Measurements from ENCODE around the gene RGMA.

The RGMA gene

DNA sequence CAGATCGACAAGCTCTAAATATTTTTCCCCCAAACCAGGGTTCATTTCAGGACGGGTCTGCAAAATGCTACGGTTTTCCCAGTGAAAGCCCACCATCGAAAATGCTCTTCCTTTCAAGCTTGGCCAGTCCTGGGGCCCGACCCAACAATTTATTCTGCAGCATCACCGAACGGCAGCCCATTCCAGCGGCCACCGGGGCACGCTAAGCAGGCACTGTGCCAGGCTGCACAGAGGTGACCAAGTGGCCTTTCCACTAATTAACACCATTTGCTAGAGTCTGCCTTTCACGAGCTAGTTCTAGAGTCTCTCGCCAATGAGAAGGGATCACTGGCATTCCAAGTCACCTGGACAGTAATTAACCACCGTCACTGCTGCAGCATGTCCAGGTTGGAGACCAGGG is 14.4 kb downstream of the RGMA start:
- H3K4me2 ChIP-seq (ENCODE audit: low read length), result no peak overlapping the region
- no peaks in the 10 kb centered on the region for H3K4me1 ChIP-seq
- H2AFZ ChIP-seq, result no peak overlapping the region
- no peaks in the 10 kb centered on the region for H3K79me2 ChIP-seq
- no peaks in the 10 kb centered on the region for H3K9me3 ChIP-seq (ENCODE audit: control insufficient read depth, low read length)
- no peak overlapping the region for H3K4me3 ChIP-seq (ENCODE audit: low read depth, low read length)
- no peaks in the 10 kb centered on the region for H3K27me3 ChIP-seq (ENCODE audit: control insufficient read depth, insufficient read depth, low read length)
- no peaks in the 10 kb centered on the region for H3K36me3 ChIP-seq (ENCODE audit: control insufficient read depth, insufficient read depth, low read length)
- H3K27ac ChIP-seq, result no peak overlapping the region
- no peak overlapping the region for H3K9ac ChIP-seq
- no peak for TF ChIP-seq CTCF (IDR thresholded peaks at IDR 0.05)

- H2AFZ ChIP-seq, result peak overlapping the region; percentile 56
- no peaks in the 10 kb centered on the region for H3K4me1 ChIP-seq
- TF ChIP-seq CTCF (IDR thresholded peaks at IDR 0.05), result no peak
- no peaks in the 10 kb centered on the region for H3K9me3 ChIP-seq (ENCODE audit: control insufficient read depth, low read length)
- no peaks in the 10 kb centered on the region for H3K79me2 ChIP-seq
- no peaks in the 10 kb centered on the region for H3K36me3 ChIP-seq (ENCODE audit: control insufficient read depth, insufficient read depth, low read length)
- H3K27ac ChIP-seq, result no peak overlapping the region
- no peak overlapping the region for H3K9ac ChIP-seq
- no peak overlapping the region for H3K4me3 ChIP-seq (ENCODE audit: low read depth, low read length)
- peak overlapping the region; percentile 77 for H3K4me2 ChIP-seq (ENCODE audit: low read length)
- H3K27me3 ChIP-seq (ENCODE audit: control insufficient read depth, insufficient read depth, low read length), result no peaks in the 10 kb centered on the region
Observed at GRCh38 chr15:93073465-93073952, 15.5 kb downstream of the RGMA start.

DNA sequence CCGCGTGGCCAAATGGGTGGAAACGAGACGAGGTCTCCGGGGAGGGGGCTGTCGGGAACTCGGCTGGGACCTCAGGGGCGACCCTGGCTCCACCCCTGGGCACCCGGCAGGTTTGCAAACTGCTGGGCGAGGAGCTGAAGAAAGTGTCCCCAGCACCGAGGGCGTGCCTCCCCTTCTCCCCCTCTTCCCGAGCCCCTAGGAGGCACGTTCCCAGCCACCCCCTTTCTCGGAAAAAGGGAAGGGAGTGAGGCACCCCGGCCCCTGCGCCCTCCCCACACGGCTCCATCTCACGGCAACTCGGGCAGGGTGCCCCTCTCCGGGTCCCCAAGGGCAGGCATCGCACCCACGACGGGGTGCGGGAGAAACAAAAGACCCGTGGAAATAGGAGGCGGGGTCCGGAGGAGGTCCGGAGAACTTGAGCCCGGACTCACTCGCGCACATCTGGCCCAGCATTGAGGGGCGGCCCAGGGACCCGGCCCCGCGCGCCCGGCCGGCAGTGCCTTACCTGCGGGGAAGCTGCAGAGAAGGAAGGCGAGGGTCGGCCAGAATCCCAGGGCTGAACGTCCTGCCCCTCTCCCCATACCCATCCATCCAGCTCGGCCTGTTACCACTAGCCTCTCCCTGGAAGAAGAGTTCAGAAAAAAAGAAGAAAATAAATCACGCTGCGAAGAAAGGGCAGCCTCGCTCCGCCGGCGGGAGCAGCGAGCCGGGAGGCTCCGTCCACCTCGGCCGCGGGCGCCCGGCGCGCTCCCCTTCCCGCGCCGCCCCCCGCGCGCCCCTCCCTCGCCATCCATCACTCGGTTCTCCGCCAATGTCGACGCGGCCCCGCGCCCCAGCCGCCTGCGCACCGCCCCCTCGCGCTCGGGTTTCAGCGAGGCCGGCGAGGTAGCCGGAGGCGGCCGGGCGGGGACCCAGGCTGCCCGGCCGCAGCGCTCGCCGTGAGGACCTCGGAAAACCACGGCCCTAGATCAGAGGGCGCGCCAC is 16.3 kb downstream of the RGMA start:
- Histone ChIP-seq H3K4me1 (no peaks in the 10 kb centered on the region), H3K79me2 (no peaks in the 10 kb centered on the region), H3K4me3 (ENCODE audit: low read depth, low read length) (peak overlapping the region; percentile 49), H3K4me2 (ENCODE audit: low read length) (peak overlapping the region; percentile 77), H2AFZ (peak overlapping the region; percentile 56), H3K9ac (no peak overlapping the region), H3K27me3 (ENCODE audit: control insufficient read depth, insufficient read depth, low read length) (no peaks in the 10 kb centered on the region), H3K27ac (no peak overlapping the region), H3K36me3 (ENCODE audit: control insufficient read depth, insufficient read depth, low read length) (no peaks in the 10 kb centered on the region), H3K9me3 (ENCODE audit: control insufficient read depth, low read length) (no peaks in the 10 kb centered on the region)
- no peak for TF ChIP-seq CTCF (IDR thresholded peaks at IDR 0.05)

DNA sequence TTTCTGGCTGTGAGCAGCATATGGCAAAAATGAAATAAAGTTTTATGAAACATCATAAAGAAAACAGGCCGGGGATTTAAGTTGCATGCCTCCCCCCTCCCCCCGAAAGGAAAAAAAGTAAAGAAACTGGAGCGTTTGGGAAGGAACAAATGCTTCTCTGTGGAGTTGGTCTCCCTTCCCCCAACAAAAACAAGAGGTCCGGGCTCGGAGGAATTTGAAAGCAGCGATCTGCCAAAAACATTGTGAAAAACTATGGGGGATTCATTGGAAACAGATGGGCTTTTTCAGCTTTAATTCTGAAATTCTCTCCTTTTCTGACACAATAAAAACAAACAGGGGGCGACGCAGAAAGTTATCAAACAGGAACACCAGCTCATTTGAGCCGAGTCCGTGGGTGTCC is 17.0 kb downstream of the RGMA start:
- no peak overlapping the region for H3K27ac ChIP-seq
- TF ChIP-seq CTCF (IDR thresholded peaks at IDR 0.05), result no peak
- H3K36me3 ChIP-seq (ENCODE audit: control insufficient read depth, insufficient read depth, low read length), result no peaks in the 10 kb centered on the region
- no peaks in the 10 kb centered on the region for H3K27me3 ChIP-seq (ENCODE audit: control insufficient read depth, insufficient read depth, low read length)
- H3K79me2 ChIP-seq, result no peaks in the 10 kb centered on the region
- no peaks in the 10 kb centered on the region for H3K9me3 ChIP-seq (ENCODE audit: control insufficient read depth, low read length)
- H3K9ac ChIP-seq, result no peak overlapping the region
- H2AFZ ChIP-seq, result no peak overlapping the region
- H3K4me2 ChIP-seq (ENCODE audit: low read length), result peak overlapping the region; percentile 77
- H3K4me3 ChIP-seq (ENCODE audit: low read depth, low read length), result peak overlapping the region; percentile 49
- no peaks in the 10 kb centered on the region for H3K4me1 ChIP-seq

All from parathyroid adenoma (tissue), 2 donors.